NB4 (cell line): Measurements from ENCODE around the gene KRTAP10-10.

Experiments
- DNase-seq: peaks from one replicate; pipeline ENCODE4 v3.0.0; 2010; ENCODE audit warnings: low read depth
- H3K4me3 ChIP-seq: one replicate; pipeline ENCODE4 v1.5.1; 2011; ENCODE audit warnings: mild to moderate bottlenecking, low read depth, low read length, moderate library complexity
- MAX ChIP-seq: IDR thresholded peaks from 2 replicates; pipeline ENCODE4 v1.6.1; 2011; ENCODE audit warnings: low read depth, low read length
- MYC ChIP-seq: IDR thresholded peaks from 2 replicates; pipeline ENCODE4 v1.6.1; 2011; ENCODE audit warnings: low read depth, low read length
- POLR2A ChIP-seq: IDR thresholded peaks from 2 replicates; pipeline ENCODE4 v1.6.1; 2011; ENCODE audit warnings: mild to moderate bottlenecking; ENCODE audit not compliant: insufficient read length; ENCODE audit errors: extremely low read depth
- TF ChIP-seq, protein P1 (sequence below): IDR thresholded peaks from one replicate; pipeline ENCODE4 v1.5.1; 2012; ENCODE audit warnings: low read depth, low read length

The KRTAP10-10 gene

GRCh38 chr21:44592446-44593311 lies 44.5 kb upstream of the KRTAP10-10 start, which contains the start of gene KRTAP10-6:
Gene KRTAP10-6, minus strand, starts transcription at chr21:44592505. Its CDS starts 21 bp downstream, at chr21:44592484.
- DNase-seq = no peak

GRCh38 chr21:44593598-44594405 lies 43.4 kb upstream of the KRTAP10-10 start:
- TF ChIP-seq MYC (no peak; the same call in 1 of the 2 replicates), MAX (peak; percentile 60)
- H3K4me3 ChIP-seq = no peak overlapping the region
- DNase-seq = peak; percentile 52

More at GRCh38 chr21:44592446-44593311, 44.5 kb upstream of the KRTAP10-10 start, which contains the start of gene KRTAP10-6:
- no peak within 1 kb of the TSS for H3K4me3 ChIP-seq
- TF ChIP-seq, protein P1, sequence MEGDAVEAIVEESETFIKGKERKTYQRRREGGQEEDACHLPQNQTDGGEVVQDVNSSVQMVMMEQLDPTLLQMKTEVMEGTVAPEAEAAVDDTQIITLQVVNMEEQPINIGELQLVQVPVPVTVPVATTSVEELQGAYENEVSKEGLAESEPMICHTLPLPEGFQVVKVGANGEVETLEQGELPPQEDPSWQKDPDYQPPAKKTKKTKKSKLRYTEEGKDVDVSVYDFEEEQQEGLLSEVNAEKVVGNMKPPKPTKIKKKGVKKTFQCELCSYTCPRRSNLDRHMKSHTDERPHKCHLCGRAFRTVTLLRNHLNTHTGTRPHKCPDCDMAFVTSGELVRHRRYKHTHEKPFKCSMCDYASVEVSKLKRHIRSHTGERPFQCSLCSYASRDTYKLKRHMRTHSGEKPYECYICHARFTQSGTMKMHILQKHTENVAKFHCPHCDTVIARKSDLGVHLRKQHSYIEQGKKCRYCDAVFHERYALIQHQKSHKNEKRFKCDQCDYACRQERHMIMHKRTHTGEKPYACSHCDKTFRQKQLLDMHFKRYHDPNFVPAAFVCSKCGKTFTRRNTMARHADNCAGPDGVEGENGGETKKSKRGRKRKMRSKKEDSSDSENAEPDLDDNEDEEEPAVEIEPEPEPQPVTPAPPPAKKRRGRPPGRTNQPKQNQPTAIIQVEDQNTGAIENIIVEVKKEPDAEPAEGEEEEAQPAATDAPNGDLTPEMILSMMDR = no peak
- TF ChIP-seq POLR2A (no peak), MAX (no peak), MYC (no peak)

DNA sequence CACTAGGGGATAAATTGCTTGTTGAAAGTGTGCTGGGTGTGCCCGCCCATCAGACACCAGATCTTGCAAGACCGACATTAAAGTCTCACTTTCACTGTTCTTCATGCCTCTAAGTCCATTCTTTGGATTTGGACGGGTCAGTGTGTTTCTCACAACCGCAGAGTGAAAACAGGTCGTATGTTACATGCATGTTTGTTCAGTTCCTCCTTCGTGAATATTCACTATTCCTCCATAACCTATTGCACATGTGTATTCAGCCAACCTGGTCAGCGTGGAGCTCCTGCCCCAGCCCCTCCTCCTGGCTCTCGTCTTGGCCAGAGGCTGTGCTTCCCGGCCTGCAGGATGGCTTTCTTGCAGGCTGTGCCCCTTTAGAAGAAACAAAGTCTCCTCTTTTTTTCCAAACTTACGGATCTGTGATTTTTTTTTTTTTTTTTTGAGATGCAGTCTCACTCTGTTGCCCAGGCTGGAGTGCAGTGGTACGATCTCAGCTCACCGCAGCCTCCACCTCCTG lies 42.7 kb upstream of the KRTAP10-10 start:
- DNase-seq = no peak
- TF ChIP-seq, protein P1 = no peak
- no peak for TF ChIP-seq MYC

DNA sequence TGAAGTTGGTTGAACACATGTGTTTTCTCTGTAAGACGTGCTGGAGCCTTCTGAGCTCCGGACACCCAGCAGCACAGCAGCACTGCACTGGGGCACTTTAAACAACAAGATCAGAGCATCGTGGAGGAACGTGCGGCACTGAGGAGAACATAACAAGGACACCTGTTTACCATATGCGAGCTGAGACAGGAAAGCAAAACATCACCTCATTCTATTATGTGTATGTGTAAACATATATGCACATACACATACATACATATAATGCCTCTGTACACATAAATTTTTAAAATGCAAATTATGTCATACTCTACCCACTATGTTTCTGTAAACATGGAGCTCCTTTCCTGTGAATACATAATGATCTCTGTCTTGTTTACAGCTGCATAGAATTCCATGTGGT lies 41.6 kb upstream of the KRTAP10-10 start:
- no peak for DNase-seq
- TF ChIP-seq MAX (no peak), MYC (no peak), POLR2A (no peak)
- TF ChIP-seq, protein P1 = no peak
- H3K4me3 ChIP-seq = no peak overlapping the region

More for the DNA sequence above, 42.7 kb upstream of the KRTAP10-10 start:
- H3K4me3 ChIP-seq = no peak overlapping the region

- TF ChIP-seq, protein P1 = no peak
- no peak for TF ChIP-seq POLR2A
- no peak for TF ChIP-seq MAX
- H3K4me3 ChIP-seq = no peak overlapping the region
- DNase-seq = no peak
These were observed 41.0 kb upstream of the KRTAP10-10 start for GRCh38 chr21:44596068-44596725.
